H9 (cell line): ENCODE measurements around the gene MED29. TPM values are rescaled to one million over a fixed set of nuclear protein-coding genes. Genes with fewer than 3 reads are reported as not detected.

Experiments used
- DNase-seq: peaks from one replicate; pipeline ENCODE4 v3.0.0-alpha.2; 2017
- H2AFZ ChIP-seq: one replicate; pipeline ENCODE4 v1.6.1; 2013; ENCODE audit warnings: mild to moderate bottlenecking, low read length, control low read depth, moderate library complexity
- H2AK5ac ChIP-seq: 2 replicates; pipeline ENCODE4 v1.6.1; 2013; ENCODE audit warnings: low read length, control low read depth, mixed read lengths; ENCODE audit not compliant: insufficient read length
- H2BK120ac ChIP-seq: one replicate; pipeline ENCODE4 v1.6.1; 2013; ENCODE audit warnings: low read depth, mild to moderate bottlenecking, low read length, control low read depth, inconsistent platforms; ENCODE audit not compliant: poor library complexity, severe bottlenecking
- H2BK12ac ChIP-seq: 2 replicates; pipeline ENCODE4 v1.6.1; 2013; ENCODE audit warnings: low read length, control low read depth, mixed read lengths, low read depth; ENCODE audit not compliant: insufficient read length
- H2BK15ac ChIP-seq: 2 replicates; pipeline ENCODE4 v1.6.1; 2013; ENCODE audit warnings: low read depth, low read length, control low read depth
- H2BK20ac ChIP-seq: one replicate; pipeline ENCODE4 v1.6.1; 2013; ENCODE audit warnings: low read depth, mild to moderate bottlenecking, low read length, control low read depth, inconsistent platforms; ENCODE audit not compliant: poor library complexity, severe bottlenecking
- H2BK5ac ChIP-seq: 2 replicates; pipeline ENCODE4 v1.6.1; 2013; ENCODE audit warnings: low read length, control low read depth, mixed read lengths; ENCODE audit not compliant: insufficient read length
- H3K14ac ChIP-seq: 2 replicates; pipeline ENCODE4 v1.6.1; 2013; ENCODE audit warnings: low read length, control low read depth; ENCODE audit not compliant: insufficient read depth
- H3K18ac ChIP-seq: 2 replicates; pipeline ENCODE4 v1.6.1; 2013; ENCODE audit warnings: low read depth, mild to moderate bottlenecking, mixed read lengths, low read length, control low read depth; ENCODE audit not compliant: insufficient read length
- H3K23ac ChIP-seq: 2 replicates; pipeline ENCODE4 v1.6.1; 2013; ENCODE audit warnings: low read length, control low read depth, mixed read lengths, low read depth; ENCODE audit not compliant: insufficient read length
- H3K23me2 ChIP-seq: 2 replicates; pipeline ENCODE4 v1.6.1; 2013; ENCODE audit warnings: low read depth, mild to moderate bottlenecking, mixed read lengths, low read length, control low read depth; ENCODE audit not compliant: insufficient read length, poor library complexity, severe bottlenecking
- H3K27ac ChIP-seq: 2 replicates; pipeline ENCODE4 v1.5.1; 2013; ENCODE audit warnings: low read length, control low read depth, mixed read lengths, low read depth; ENCODE audit not compliant: insufficient read length
- H3K27me3 ChIP-seq: 2 replicates; pipeline ENCODE4 v1.6.1; 2013; ENCODE audit warnings: low read length, control low read depth, inconsistent platforms; ENCODE audit not compliant: insufficient read depth
- H3K4ac ChIP-seq: 2 replicates; pipeline ENCODE4 v1.6.1; 2013; ENCODE audit warnings: low read depth, mild to moderate bottlenecking, control low read depth, inconsistent platforms, low read length, moderate library complexity
- H3K4me1 ChIP-seq: 2 replicates; pipeline ENCODE4 v1.6.1; 2013; ENCODE audit warnings: low read length, control low read depth, inconsistent platforms; ENCODE audit not compliant: insufficient read depth
- H3K4me2 ChIP-seq: 2 replicates; pipeline ENCODE4 v1.6.1; 2013; ENCODE audit warnings: low read length, control low read depth, mixed read lengths; ENCODE audit not compliant: insufficient read length, insufficient read depth
- H3K56ac ChIP-seq: 2 replicates; pipeline ENCODE4 v1.6.1; 2013; ENCODE audit warnings: low read depth, mild to moderate bottlenecking, mixed read lengths, low read length, control low read depth; ENCODE audit not compliant: insufficient read length
- H3K79me1 ChIP-seq: 2 replicates; pipeline ENCODE4 v1.6.1; 2013; ENCODE audit warnings: low read depth, mild to moderate bottlenecking, moderate library complexity, low read length, control low read depth, inconsistent platforms; ENCODE audit not compliant: insufficient read depth, poor library complexity, severe bottlenecking
- H3K79me2 ChIP-seq: 2 replicates; pipeline ENCODE4 v1.6.1; 2013; ENCODE audit warnings: low read length, control low read depth, inconsistent platforms; ENCODE audit not compliant: insufficient read depth
- H3K9ac ChIP-seq: 2 replicates; pipeline ENCODE4 v1.6.1; 2013; ENCODE audit warnings: low read length, control low read depth, mixed read lengths; ENCODE audit not compliant: insufficient read length; ENCODE audit errors: extremely low read depth
- H3K9me3 ChIP-seq: one replicate; pipeline ENCODE4 v1.6.1; 2013; ENCODE audit warnings: low read depth, low read length, inconsistent platforms; ENCODE audit not compliant: control insufficient read depth
- H3T11ph ChIP-seq: one replicate; pipeline ENCODE4 v1.6.1; 2013; ENCODE audit warnings: mild to moderate bottlenecking, low read length, control low read depth, inconsistent platforms
- H4K20me1 ChIP-seq: one replicate; pipeline ENCODE4 v1.6.1; 2013; ENCODE audit not compliant: control insufficient read depth, insufficient read length, insufficient read depth
- H4K5ac ChIP-seq: 2 replicates; pipeline ENCODE4 v1.6.1; 2013; ENCODE audit warnings: low read depth, mild to moderate bottlenecking, mixed read lengths, low read length, control low read depth; ENCODE audit not compliant: insufficient read length
- H4K8ac ChIP-seq: replicated peaks from 2 replicates; pipeline ENCODE4 v1.6.1; 2013; ENCODE audit warnings: low read length, control low read depth, mixed read lengths, low read depth; ENCODE audit not compliant: insufficient read length
- H4K91ac ChIP-seq: 2 replicates; pipeline ENCODE4 v1.6.1; 2013; ENCODE audit warnings: low read depth, mild to moderate bottlenecking, moderate library complexity, mixed read lengths, low read length, control low read depth; ENCODE audit not compliant: insufficient read length
- H3K27ac Mint-ChIP-seq, 3 experiments: 2 replicates in 2 of 3; 3 replicates in 1 of 3; pipeline ENCODE4 v1.8.0; 2020 to 2021; ENCODE audit warnings: mixed read lengths in 3 of 3, mild to moderate bottlenecking in 1 of 3, moderate library complexity in 1 of 3
- H3K27me3 Mint-ChIP-seq: 2 replicates; pipeline ENCODE4 v1.8.0; 2021; ENCODE audit warnings: low read depth, mild to moderate bottlenecking, moderate library complexity, mixed read lengths
- H3K36me3 Mint-ChIP-seq, 3 experiments: 2 replicates in 2 of 3; 3 replicates in 1 of 3; pipeline ENCODE4 v1.8.0; 2020 to 2021; ENCODE audit warnings: low read depth in 3 of 3, mixed read lengths in 3 of 3; ENCODE audit not compliant: insufficient read depth in 1 of 3
- H3K4me1 Mint-ChIP-seq, 2 experiments: 2 replicates each; pipeline ENCODE4 v1.8.0; 2020; ENCODE audit warnings: mixed read lengths in 2 of 2
- H3K4me3 Mint-ChIP-seq, 2 experiments: 2 replicates in 1 of 2; 3 replicates in 1 of 2; pipeline ENCODE4 v1.8.0; 2020 to 2021; ENCODE audit warnings: mild to moderate bottlenecking in 2 of 2, mixed read lengths in 2 of 2, moderate library complexity in 1 of 2
- H3K9me3 Mint-ChIP-seq, 2 experiments: 2 replicates in 1 of 2; 3 replicates in 1 of 2; pipeline ENCODE4 v1.8.0; 2020; ENCODE audit warnings: mild to moderate bottlenecking in 2 of 2, mixed read lengths in 2 of 2, moderate library complexity in 1 of 2
- WGBS: extraction: QIAGEN DNeasy Blood & Tissue Kit; methylation state at CpG from one replicate; pipeline ENCODE4 v1.1.7; 2013; ENCODE audit warnings: missing lambda C conversion rate, low lambda C conversion rate, mixed read lengths; ENCODE audit not compliant: insufficient read length; ENCODE audit errors: extremely low coverage; 5-methylcytosine and 5-hydroxymethylcytosine counted together
- total RNA-seq: library from RNA; stranded (reverse); gene quantifications from 2 replicates; pipeline ENCODE4 v1.2.1, GENCODE V29; 2021
- TF ChIP-seq, protein P1 (sequence below): fragments of 200-600 bp; sonication (generic); conservative IDR thresholded peaks from 3 replicates; pipeline ENCODE4 v1.8.0; 2021; ENCODE audit warnings: antibody characterized with exemption, mild to moderate bottlenecking

MED29 gene
- total RNA-seq, 1 experiment from 2014 or later, result 48.3 TPM

DNA sequence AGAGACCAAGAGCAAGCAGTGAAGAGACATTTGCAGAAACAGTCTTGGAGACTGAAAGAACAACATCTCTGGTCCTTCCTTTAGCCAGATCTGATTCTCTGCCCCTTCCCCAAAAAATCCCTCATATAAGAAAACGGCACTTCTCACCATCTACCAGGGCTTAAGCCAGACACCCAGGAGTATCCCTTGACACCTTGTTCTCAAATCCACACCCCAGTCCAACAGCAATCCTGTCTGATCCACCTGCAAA lies 19.6 kb downstream of the MED29 start:
- Mint-ChIP-seq H3K27ac (peak overlapping the region in 2 of 3 experiments; percentile 73 to 76; a peak in 5 of 7 replicates), H3K4me1 (peaks cover 43 to 56% of the 10 kb centered on the region in 2 experiments), H3K36me3 (peaks cover 10 to 30% (median 24%) of the 10 kb centered on the region in 3 experiments), H3K4me3 (peak overlapping the region; percentile 96 to 97), H3K27me3 (peaks cover 1% of the 10 kb centered on the region; the same call in 1 of the 2 replicates), H3K9me3 (no peaks in the 10 kb centered on the region; a peak in 1 of 5 replicates)
- Histone ChIP-seq H3K79me1 (peaks cover 6% of the 10 kb centered on the region), H3K79me2 (peaks cover 9% of the 10 kb centered on the region; the same call in 1 of the 2 replicates), H3K27me3 (no peaks in the 10 kb centered on the region), H2AFZ (no peak overlapping the region), H3T11ph (no peak overlapping the region), H3K56ac (no peak overlapping the region), H2BK12ac (no peak overlapping the region), H3K27ac (no peak overlapping the region), H3K9ac (peak overlapping the region; percentile 86), H4K8ac (no peak overlapping the region), H3K23me2 (peaks cover 19% of the 10 kb centered on the region), H2AK5ac (no peak overlapping the region), H2BK15ac (no peak overlapping the region), H3K4me1 (peaks cover 4% of the 10 kb centered on the region; the same call in 1 of the 2 replicates), H3K4ac (no peak overlapping the region), H3K4me2 (peak overlapping the region; percentile 78), H4K20me1 (peaks cover 2% of the 10 kb centered on the region), H3K9me3 (no peaks in the 10 kb centered on the region), H4K91ac (no peak overlapping the region), H2BK120ac (no peak overlapping the region), H2BK20ac (no peak overlapping the region), H2BK5ac (no peak overlapping the region), H3K23ac (no peak overlapping the region), H4K5ac (no peak overlapping the region), H3K18ac (no peak overlapping the region), H3K14ac (no peak overlapping the region)
- TF ChIP-seq, protein P1, sequence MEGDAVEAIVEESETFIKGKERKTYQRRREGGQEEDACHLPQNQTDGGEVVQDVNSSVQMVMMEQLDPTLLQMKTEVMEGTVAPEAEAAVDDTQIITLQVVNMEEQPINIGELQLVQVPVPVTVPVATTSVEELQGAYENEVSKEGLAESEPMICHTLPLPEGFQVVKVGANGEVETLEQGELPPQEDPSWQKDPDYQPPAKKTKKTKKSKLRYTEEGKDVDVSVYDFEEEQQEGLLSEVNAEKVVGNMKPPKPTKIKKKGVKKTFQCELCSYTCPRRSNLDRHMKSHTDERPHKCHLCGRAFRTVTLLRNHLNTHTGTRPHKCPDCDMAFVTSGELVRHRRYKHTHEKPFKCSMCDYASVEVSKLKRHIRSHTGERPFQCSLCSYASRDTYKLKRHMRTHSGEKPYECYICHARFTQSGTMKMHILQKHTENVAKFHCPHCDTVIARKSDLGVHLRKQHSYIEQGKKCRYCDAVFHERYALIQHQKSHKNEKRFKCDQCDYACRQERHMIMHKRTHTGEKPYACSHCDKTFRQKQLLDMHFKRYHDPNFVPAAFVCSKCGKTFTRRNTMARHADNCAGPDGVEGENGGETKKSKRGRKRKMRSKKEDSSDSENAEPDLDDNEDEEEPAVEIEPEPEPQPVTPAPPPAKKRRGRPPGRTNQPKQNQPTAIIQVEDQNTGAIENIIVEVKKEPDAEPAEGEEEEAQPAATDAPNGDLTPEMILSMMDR, result no peak
- no CpG with 5 or more reads among the region's 1 CpG for WGBS
- no peak for DNase-seq
